Pancreas (tissue), 10 donors: Measurements from ENCODE around the gene MACROD2. TPM values are rescaled to one million over a fixed set of nuclear protein-coding genes. Genes with fewer than 3 reads are reported as not detected.

ENCODE experiments used
- ATAC-seq, 4 donors: fragments of 200-7000 bp; cut with Tn5 transposase; one replicate each; pipeline versions ENCODE4 v1.8.0 to v1.9.1; 2020; ENCODE audit warnings: mild to moderate bottlenecking in 4 of 4, moderate library complexity in 4 of 4
- DNase-seq, 6 donors: peaks; one replicate each; pipeline ENCODE4 v3.0.0-alpha.2; 2020
- FAIRE-seq: peaks from 2 replicates; lab custom pipeline; 2012; peaks lifted over from hg19 to GRCh38; lab: Jason Lieb, UNC
- H3K27ac ChIP-seq, 4 donors: fragments of 200-600 bp; sonication (generic); 1 replicate in 3 of 4; 2 replicates in 1 of 4; pipeline versions ENCODE4 v1.5.0 to v1.8.0; 2020
- H3K27me3 ChIP-seq, 4 donors: fragments of 200-600 bp; one replicate each; pipeline ENCODE4 v1.8.0; 2021
- H3K36me3 ChIP-seq, 3 donors: fragments of 200-600 bp; sonication (generic) in 1 of 3; one replicate each; pipeline versions ENCODE4 v1.5.0 to v1.8.0; 2020 to 2021
- H3K4me1 ChIP-seq, 3 donors: fragments of 200-600 bp; one replicate each; pipeline ENCODE4 v1.8.0; 2021
- H3K4me3 ChIP-seq, 4 donors: fragments of 200-600 bp; sonication (generic) in 2 of 4; one replicate each; pipeline versions ENCODE4 v1.5.0 to v1.8.0; 2020 to 2021
- H3K9me3 ChIP-seq, 4 donors: fragments of 200-600 bp; one replicate each; pipeline ENCODE4 v1.8.0; 2021
- CTCF ChIP-seq, 4 donors: fragments of 200-600 bp; sonication (generic) in 3 of 4; IDR thresholded peaks; one replicate each; pipeline versions ENCODE4 v1.5.0 to v1.8.0; 2021; ENCODE audit warnings: antibody characterized with exemption in 4 of 4
- WGBS, 2 donors: extraction: QIAGEN DNeasy Blood & Tissue Kit; methylation state at CpG; one replicate each; pipeline ENCODE4 v1.1.7; 2013; 5-methylcytosine and 5-hydroxymethylcytosine counted together
- intact Hi-C, 3 donors: fragments of 100-400 bp; cut with DNase I; formaldehyde crosslinking; loops; one replicate each; pipeline versions ENCODE4 v1.11.1 to v1.14.2; 2022
- polyA plus RNA-seq, 2 donors: library from polyadenylated mRNA; stranded (reverse); fragments of 200-250 nt; gene quantifications; one replicate each; pipeline ENCODE4 v1.2.3, GENCODE V29; 2013
- total RNA-seq, 6 donors: library from RNA; stranded (reverse); fragmentation: NEBNext Ultra II Directional in 4 of 6; extraction: Animal tissue kit (Norgen Biotek cat#: 25700) in 4 of 6; gene quantifications; one replicate each; pipeline versions ENCODE4 v1.2.1 to v1.2.4, GENCODE V29; 2021 to 2023
- donor health status: healthy with polysubstance abuse.
- donor health status: DM: no; HTN: no; CAD: no; lungs with moderate emphysema.
- donor health status: DM: no; HTN: no; CAD: no.
- donor health status: control.
- donor health status: control.
- donor health status: Bipolar disorder and iron deficiency.
- donor health status: DM: yes; HTN: yes; CAD: no.
- donor health status: DM: no; HTN: no; CAD: no.
- donor health status: DM: no; HTN: no; CAD: no.
- donor health status: DM: yes; HTN: yes; CAD: no.

MACROD2 gene
- total and polyA plus RNA-seq, 8 donors: 1.7 to 4.9 (median 2.7) TPM

GRCh38 chr20:14664101-14664500 lies 668.8 kb downstream of the MACROD2 start:
- ATAC-seq (no peak), FAIRE-seq (no peak), DNase-seq (no peak)
- Histone ChIP-seq H3K9me3 (no peaks in the 10 kb centered on the region), H3K36me3 (no peaks in the 10 kb centered on the region), H3K4me1 (no peaks in the 10 kb centered on the region), H3K27me3 (no peaks in the 10 kb centered on the region), H3K27ac (no peak overlapping the region), H3K4me3 (no peak overlapping the region)
- no peak for TF ChIP-seq CTCF (IDR thresholded peaks at IDR 0.05)
- WGBS, 2 donors: 65 to 82% methylated on average over 3 of the region's 3 CpGs
- intact Hi-C loops: no loop called here

GRCh38 chr20:14666696-14667095 lies 671.4 kb downstream of the MACROD2 start:
- Histone ChIP-seq H3K27ac (no peak overlapping the region), H3K4me1 (no peaks in the 10 kb centered on the region), H3K9me3 (no peaks in the 10 kb centered on the region), H3K36me3 (no peaks in the 10 kb centered on the region), H3K4me3 (no peak overlapping the region), H3K27me3 (no peaks in the 10 kb centered on the region)
- FAIRE-seq (no peak), ATAC-seq (no peak), DNase-seq (no peak)
- intact Hi-C loops: no loop called here
- 88 to 96% methylated on average over 1 of the region's 1 CpG for WGBS, 2 donors
- TF ChIP-seq CTCF (IDR thresholded peaks at IDR 0.05): no peak

GRCh38 chr20:14667226-14667625 lies 671.9 kb downstream of the MACROD2 start:
- Histone ChIP-seq H3K4me1 (no peaks in the 10 kb centered on the region), H3K9me3 (no peaks in the 10 kb centered on the region), H3K27me3 (no peaks in the 10 kb centered on the region), H3K36me3 (no peaks in the 10 kb centered on the region), H3K27ac (no peak overlapping the region), H3K4me3 (no peak overlapping the region)
- intact Hi-C loops: no loop called here
- DNase-seq (no peak), FAIRE-seq (no peak), ATAC-seq (no peak)
- 79 to 86% methylated on average over 2 of the region's 2 CpGs for WGBS, 2 donors
- no peak for TF ChIP-seq CTCF (IDR thresholded peaks at IDR 0.05)

GRCh38 chr20:14672066-14672465 lies 676.8 kb downstream of the MACROD2 start:
- Histone ChIP-seq H3K27ac (no peak overlapping the region), H3K4me3 (no peak overlapping the region), H3K36me3 (no peaks in the 10 kb centered on the region), H3K9me3 (no peaks in the 10 kb centered on the region), H3K27me3 (no peaks in the 10 kb centered on the region), H3K4me1 (no peaks in the 10 kb centered on the region)
- WGBS, 2 donors: 59 to 61% methylated on average over 2 of the region's 2 CpGs
- no peak for ATAC-seq
- DNase-seq: no peak
- FAIRE-seq: no peak
- intact Hi-C loops: no loop called here
- no peak for TF ChIP-seq CTCF (IDR thresholded peaks at IDR 0.05)

GRCh38 chr20:14673164-14673563 lies 677.8 kb downstream of the MACROD2 start:
- H3K9me3 ChIP-seq: no peaks in the 10 kb centered on the region
- no peaks in the 10 kb centered on the region for H3K4me1 ChIP-seq
- ATAC-seq (no peak), FAIRE-seq (no peak), DNase-seq (no peak)
- TF ChIP-seq CTCF (IDR thresholded peaks at IDR 0.05): no peak
- H3K27ac ChIP-seq: no peak overlapping the region
- 81 to 84% methylated on average over 5 of the region's 5 CpGs for WGBS, 2 donors
- H3K36me3 ChIP-seq: no peaks in the 10 kb centered on the region
- intact Hi-C loops: no loop called here
- no peak overlapping the region for H3K4me3 ChIP-seq
- no peaks in the 10 kb centered on the region for H3K27me3 ChIP-seq
